GM12891 (cell line): ENCODE data around the gene PLXND1.

Experiments
- PAX5 ChIP-seq: IDR thresholded peaks from 2 replicates; pipeline ENCODE4 v1.6.1; 2011; ENCODE audit warnings: low read length, moderate library complexity, mild to moderate bottlenecking; ENCODE audit not compliant: insufficient read depth, severe bottlenecking
- POLR2A ChIP-seq: IDR thresholded peaks from 2 replicates; pipeline ENCODE4 v1.6.1; 2011; ENCODE audit warnings: low read depth, low read length, control low read depth
- POLR2AphosphoS5 ChIP-seq: IDR thresholded peaks from 2 replicates; pipeline ENCODE4 v1.6.1; 2011; ENCODE audit warnings: low read depth, low read length, control low read depth
- POU2F2 ChIP-seq: IDR thresholded peaks from 2 replicates; pipeline ENCODE4 v1.6.1; 2011; ENCODE audit warnings: low read depth, mild to moderate bottlenecking, control low read depth, low read length, moderate library complexity
- SPI1 ChIP-seq: IDR thresholded peaks from 2 replicates; pipeline ENCODE4 v1.6.1; 2011; ENCODE audit warnings: low read depth, low read length, control low read depth

DNA sequence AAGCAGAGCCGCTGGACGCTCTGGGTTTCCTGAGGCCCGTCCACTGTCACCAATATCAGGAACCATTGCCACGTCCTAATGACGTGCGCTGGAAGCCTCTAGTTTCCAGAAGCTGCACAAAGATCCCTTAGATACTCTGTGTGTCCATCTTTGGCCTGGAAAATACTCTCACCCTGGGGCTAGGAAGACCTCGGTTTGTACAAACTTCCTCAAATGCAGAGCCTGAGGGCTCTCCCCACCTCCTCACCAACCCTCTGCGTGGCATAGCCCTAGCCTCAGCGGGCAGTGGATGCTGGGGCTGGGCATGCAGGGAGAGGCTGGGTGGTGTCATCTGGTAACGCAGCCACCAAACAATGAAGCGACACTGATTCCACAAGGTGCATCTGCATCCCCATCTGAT lies 74.8 kb downstream of the PLXND1 start:
- TF ChIP-seq POLR2AphosphoS5 (no peak), SPI1 (no peak), POLR2A (no peak), PAX5 (no peak), POU2F2 (no peak)
